Neural progenitor cell (in vitro differentiated cells): ENCODE results near the gene OGFOD2. TPM values are rescaled to one million over a fixed set of nuclear protein-coding genes. Genes with fewer than 3 reads are reported as not detected.

Experiments
- DNase-seq: peaks from one replicate; pipeline ENCODE4 v3.0.0-alpha.2; 2016; ENCODE audit warnings: low spot score
- H2AFZ ChIP-seq: fragments of 200-600 bp; sonication (generic); replicated peaks from 2 replicates; pipeline ENCODE4 v1.6.1; 2016; ENCODE audit warnings: antibody characterized with exemption
- H3F3A ChIP-seq: fragments of 200-600 bp; sonication (generic); 2 replicates; pipeline ENCODE4 v1.6.1; 2016; ENCODE audit warnings: antibody characterized with exemption, low read depth
- H3K27ac ChIP-seq: fragments of 200-600 bp; sonication (generic); 2 replicates; pipeline ENCODE4 v1.5.1; 2016; ENCODE audit warnings: mild to moderate bottlenecking
- H3K27me3 ChIP-seq: fragments of 200-600 bp; sonication (generic); 2 replicates; pipeline ENCODE4 v1.6.1; 2016; ENCODE audit warnings: mild to moderate bottlenecking, moderate library complexity
- H3K36me3 ChIP-seq: fragments of 200-600 bp; sonication (generic); 2 replicates; pipeline ENCODE4 v1.5.1; 2016
- H3K4me1 ChIP-seq: fragments of 200-600 bp; sonication (generic); 2 replicates; pipeline ENCODE4 v1.6.1; 2016; ENCODE audit warnings: mixed run types
- H3K4me2 ChIP-seq: fragments of 200-600 bp; sonication (generic); 2 replicates; pipeline ENCODE4 v1.6.1; 2016
- H3K4me3 ChIP-seq: fragments of 200-600 bp; sonication (generic); 2 replicates; pipeline ENCODE4 v1.5.1; 2016
- H3K79me2 ChIP-seq: fragments of 200-600 bp; sonication (generic); 2 replicates; pipeline ENCODE4 v1.6.1; 2016; ENCODE audit warnings: low read depth
- H3K9ac ChIP-seq: fragments of 200-600 bp; sonication (generic); 2 replicates; pipeline ENCODE4 v1.6.1; 2016
- H3K9me3 ChIP-seq: fragments of 200-600 bp; sonication (generic); 2 replicates; pipeline ENCODE4 v1.5.1; 2016; ENCODE audit warnings: low read depth
- H4K20me1 ChIP-seq: fragments of 200-600 bp; sonication (generic); 2 replicates; pipeline ENCODE4 v1.6.1; 2016; ENCODE audit warnings: low read depth
- H3K27ac Mint-ChIP-seq: 3 replicates; pipeline ENCODE4 v1.8.0; 2021; ENCODE audit warnings: mixed read lengths
- H3K27me3 Mint-ChIP-seq: 2 replicates; pipeline ENCODE4 v1.8.0; 2022; ENCODE audit warnings: low read depth, mild to moderate bottlenecking, inconsistent platforms, moderate library complexity, mixed read lengths; ENCODE audit not compliant: insufficient read depth
- H3K36me3 Mint-ChIP-seq: 3 replicates; pipeline ENCODE4 v1.8.0; 2021; ENCODE audit warnings: mixed read lengths
- H3K4me1 Mint-ChIP-seq: 3 replicates; pipeline ENCODE4 v1.8.0; 2021; ENCODE audit warnings: mixed read lengths
- H3K4me3 Mint-ChIP-seq: 3 replicates; pipeline ENCODE4 v1.8.0; 2021; ENCODE audit warnings: mild to moderate bottlenecking, moderate library complexity, mixed read lengths
- H3K9me3 Mint-ChIP-seq: 3 replicates; pipeline ENCODE4 v1.8.0; 2020; ENCODE audit warnings: mixed read lengths
- CTCF ChIP-seq: fragments of 200-600 bp; sonication (generic); IDR thresholded peaks from 2 replicates; pipeline ENCODE4 v1.5.1; 2017; ENCODE audit warnings: antibody characterized with exemption, mild to moderate bottlenecking
- EZH2 ChIP-seq: fragments of 200-600 bp; sonication (generic); IDR thresholded peaks from 2 replicates; pipeline ENCODE4 v1.6.1; 2017; ENCODE audit warnings: antibody characterized with exemption, mild to moderate bottlenecking, moderate library complexity
- EZH2phosphoT487 ChIP-seq: fragments of 200-600 bp; sonication (generic); IDR thresholded peaks from 2 replicates; pipeline ENCODE4 v1.6.1; 2017; ENCODE audit warnings: antibody characterized with exemption
- total RNA-seq: library from RNA; depleted of rRNA; stranded (reverse); fragments of >200 nt; gene quantifications from 2 replicates; pipeline ENCODE4 v1.2.3, GENCODE V29; 2015; ENCODE audit warnings: low replicate concordance

Gene OGFOD2
- total RNA-seq, result 9.9 and 20.6 TPM in 2 replicates

GRCh38 chr12:122974892-122975789, at the start of gene OGFOD2:
OGFOD2 (plus strand) TSS chr12:122975244; CDS start chr12:122975252, 8 bp downstream.
- Histone ChIP-seq H3K4me1 (peaks cover 10% of the 10 kb centered on the region), H3K4me3 (peak within 1 kb of the TSS; percentile 88), H3F3A (peaks cover 9% of the 10 kb centered on the region), H3K27ac (peak within 1 kb of the TSS; percentile 72), H4K20me1 (no peaks in the 10 kb centered on the region), H3K9ac (peak within 1 kb of the TSS; percentile 80), H3K79me2 (peaks cover 23% of the 10 kb centered on the region), H2AFZ (peak within 1 kb of the TSS; percentile 96), H3K36me3 (no peaks in the 10 kb centered on the region), H3K9me3 (no peaks in the 10 kb centered on the region), H3K27me3 (no peaks in the 10 kb centered on the region), H3K4me2 (peak within 1 kb of the TSS; percentile 81)
- H3K9me3 Mint-ChIP-seq, result no peaks in the 10 kb centered on the region
- H3K27ac Mint-ChIP-seq, result peak within 1 kb of the TSS; percentile 99
- H3K27me3 Mint-ChIP-seq, result no peaks in the 10 kb centered on the region
- TF ChIP-seq EZH2 (no peak), CTCF (no peak), EZH2phosphoT487 (no peak)
- H3K36me3 Mint-ChIP-seq, result peaks cover 2% of the 10 kb centered on the region
- peak; percentile 96 for DNase-seq
- peak within 1 kb of the TSS; percentile 98 for H3K4me3 Mint-ChIP-seq
- peaks cover 25% of the 10 kb centered on the region for H3K4me1 Mint-ChIP-seq

DNA sequence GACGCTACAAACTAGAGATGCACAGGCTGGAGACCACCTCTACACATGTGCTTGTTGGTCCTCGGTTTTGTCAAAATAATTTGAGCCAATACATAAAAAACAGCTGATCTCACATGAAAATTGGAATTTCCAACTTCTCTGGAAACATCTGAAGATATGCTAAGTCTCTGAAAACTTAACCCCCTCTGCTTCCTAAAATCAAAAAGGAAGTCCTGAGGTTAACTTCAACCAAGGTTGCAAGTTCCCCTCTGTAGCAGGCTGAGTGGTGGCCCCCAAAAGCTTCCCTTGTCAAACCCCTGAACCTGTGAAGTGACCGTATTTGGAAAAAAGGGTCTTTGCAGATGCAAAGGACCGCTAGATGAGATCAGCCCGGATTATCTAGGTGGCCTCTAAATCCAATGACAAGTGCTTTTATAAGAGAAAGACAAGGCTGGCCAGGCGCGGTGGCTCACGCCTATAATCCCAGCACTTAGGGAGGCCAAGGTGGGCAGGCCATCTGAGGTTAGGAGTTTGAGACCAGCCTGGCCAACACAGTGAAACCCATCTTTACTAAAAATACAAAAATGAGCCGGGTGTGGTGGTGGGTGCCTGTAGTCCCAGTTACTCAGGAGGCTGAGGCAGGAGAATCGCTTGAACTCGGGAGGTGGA, 47.2 kb upstream of the OGFOD2 start:
- Histone ChIP-seq H3K9ac (no peak overlapping the region), H3K4me3 (no peak overlapping the region), H3K27ac (no peak overlapping the region), H3K27me3 (no peaks in the 10 kb centered on the region), H2AFZ (no peak overlapping the region), H4K20me1 (no peaks in the 10 kb centered on the region), H3K4me2 (no peak overlapping the region), H3K4me1 (peaks cover 7% of the 10 kb centered on the region), H3F3A (peaks cover 4% of the 10 kb centered on the region), H3K9me3 (no peaks in the 10 kb centered on the region), H3K36me3 (no peaks in the 10 kb centered on the region), H3K79me2 (no peaks in the 10 kb centered on the region)
- H3K4me3 Mint-ChIP-seq, result no peak overlapping the region
- no peak for DNase-seq
- no peaks in the 10 kb centered on the region for H3K9me3 Mint-ChIP-seq
- peaks cover 9% of the 10 kb centered on the region for H3K4me1 Mint-ChIP-seq
- H3K27ac Mint-ChIP-seq, result no peak overlapping the region
- peaks cover 2% of the 10 kb centered on the region for H3K36me3 Mint-ChIP-seq
- H3K27me3 Mint-ChIP-seq, result peaks cover 4% of the 10 kb centered on the region
- TF ChIP-seq EZH2phosphoT487, result no peak
- TF ChIP-seq EZH2, result no peak
- TF ChIP-seq CTCF, result no peak

DNA sequence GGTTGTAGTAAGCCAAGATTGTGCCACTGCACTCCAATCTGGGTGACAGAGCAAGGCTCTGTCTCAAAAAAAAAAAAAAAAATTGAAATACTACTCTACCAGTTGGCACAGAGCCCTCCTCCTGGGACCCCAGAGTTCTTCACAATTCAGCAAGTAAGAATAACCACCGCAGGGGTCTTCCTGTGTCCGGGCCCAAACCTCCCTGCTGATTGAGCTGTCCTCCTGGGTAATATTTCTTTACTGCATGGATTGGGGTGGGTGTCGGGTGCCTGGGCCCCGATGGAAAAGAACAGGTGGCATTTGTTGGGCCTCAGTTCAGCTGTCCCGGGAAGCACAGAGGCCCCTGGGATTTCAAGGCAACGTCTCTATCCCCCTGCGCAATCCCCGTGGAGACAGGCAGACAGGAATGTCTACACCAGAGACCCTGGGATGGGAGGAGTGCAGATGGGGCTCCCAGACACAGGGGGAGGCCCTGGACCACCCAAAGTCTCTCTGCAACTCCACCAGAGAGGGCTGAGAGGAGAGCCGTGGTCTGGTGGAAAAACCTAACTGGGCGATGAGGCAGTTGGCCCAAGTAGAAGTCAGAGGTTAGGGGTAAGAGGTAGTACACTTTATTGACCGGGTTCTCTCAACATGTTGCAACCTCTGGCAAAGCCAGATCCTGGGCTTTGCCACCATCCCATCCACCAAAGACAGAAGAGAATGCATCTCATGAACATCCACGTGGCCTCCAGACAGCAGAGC, 46.5 kb upstream of the OGFOD2 start:
- DNase-seq, result no peak
- Mint-ChIP-seq H3K27ac (peak overlapping the region; percentile 92), H3K9me3 (no peaks in the 10 kb centered on the region), H3K27me3 (peaks cover 2% of the 10 kb centered on the region), H3K4me3 (no peak overlapping the region), H3K4me1 (peaks cover 9% of the 10 kb centered on the region), H3K36me3 (peaks cover 3% of the 10 kb centered on the region)
- Histone ChIP-seq H3K27ac (no peak overlapping the region), H3K4me2 (no peak overlapping the region), H3K27me3 (no peaks in the 10 kb centered on the region), H3K36me3 (no peaks in the 10 kb centered on the region), H4K20me1 (no peaks in the 10 kb centered on the region), H3K9ac (no peak overlapping the region), H3F3A (peaks cover 4% of the 10 kb centered on the region), H3K4me1 (peaks cover 7% of the 10 kb centered on the region), H3K9me3 (no peaks in the 10 kb centered on the region), H3K4me3 (no peak overlapping the region), H3K79me2 (no peaks in the 10 kb centered on the region), H2AFZ (peak overlapping the region; percentile 10)
- TF ChIP-seq CTCF (no peak), EZH2phosphoT487 (no peak), EZH2 (no peak)
